Medulla oblongata (tissue), 1 donor: ENCODE results near the gene NME7.

Source experiments
- DNase-seq: peaks from one replicate; pipeline ENCODE4 v3.0.0-alpha.2; 2015; ENCODE audit errors: extremely low spot score

NME7 gene

GRCh38 chr1:169151338-169151837, 216.2 kb downstream of the NME7 start:
- no peak for DNase-seq

GRCh38 chr1:169150641-169151337, 216.8 kb downstream of the NME7 start:
- DNase-seq, result no peak

- DNase-seq, result no peak
Measured at GRCh38 chr1:169149555-169150286, 217.9 kb downstream of the NME7 start.

GRCh38 chr1:169148472-169149252, 218.9 kb downstream of the NME7 start:
- DNase-seq, result no peak

GRCh38 chr1:169146576-169147214, 220.9 kb downstream of the NME7 start:
- DNase-seq, result no peak

- DNase-seq, result no peak
Measured at GRCh38 chr1:169144941-169145626, 222.5 kb downstream of the NME7 start.

GRCh38 chr1:169143984-169144383, 223.6 kb downstream of the NME7 start:
- no peak for DNase-seq

- DNase-seq, result no peak
Measured at GRCh38 chr1:169143346-169143745, 224.3 kb downstream of the NME7 start.

GRCh38 chr1:169142129-169142528, 225.5 kb downstream of the NME7 start:
- DNase-seq, result no peak

GRCh38 chr1:169141356-169141755, 226.2 kb downstream of the NME7 start:
- DNase-seq, result no peak

GRCh38 chr1:169138866-169139670, 228.5 kb downstream of the NME7 start:
- DNase-seq, result no peak

GRCh38 chr1:169137357-169137756, 230.2 kb downstream of the NME7 start:
- no peak for DNase-seq

GRCh38 chr1:169133801-169134502, 233.6 kb downstream of the NME7 start:
- peak; percentile 54 for DNase-seq

- no peak for DNase-seq
Measured at GRCh38 chr1:169133228-169133576, 234.4 kb downstream of the NME7 start.

- no peak for DNase-seq
Measured at GRCh38 chr1:169132512-169133227, 234.9 kb downstream of the NME7 start.

GRCh38 chr1:169130683-169131082, 236.9 kb downstream of the NME7 start:
- no peak for DNase-seq

- no peak for DNase-seq
Measured at GRCh38 chr1:169129109-169129784, 238.3 kb downstream of the NME7 start.

GRCh38 chr1:169128562-169128961, 239.0 kb downstream of the NME7 start:
- DNase-seq, result no peak

- no peak for DNase-seq
Measured at GRCh38 chr1:169127305-169127704, 240.3 kb downstream of the NME7 start.
